Activated naive CD4-positive, alpha-beta T cell treated with anti-CD3 and anti-CD28 coated beads, Interleukin-2, amount 50 U/mL, for 72 hours (primary cell): ENCODE results near the gene C10orf95. TPM values are rescaled to one million over a fixed set of nuclear protein-coding genes. Genes with fewer than 3 reads are reported as not detected.
"Not testable (repeated sequence)": the region's sequence is repeated elsewhere in the genome, so short reads cannot be mapped to it uniquely, and the experiment has no call there.

Experiments
- ATAC-seq, 2 donors: fragments of 150-1000 bp; cut with Tn5 transposase; 2 replicates each; pipeline ENCODE4 v1.10.0; 2021; ENCODE audit warnings: mild to moderate bottlenecking in 2 of 2, moderate library complexity in 2 of 2
- DNase-seq, 2 donors: peaks; one replicate each; pipeline ENCODE4 v3.0.0; 2021 to 2022; ENCODE audit warnings: low spot score in 2 of 2
- H3K27ac Mint-ChIP-seq, 2 donors: one replicate each; pipeline ENCODE4 v1.8.0; 2022; ENCODE audit warnings: mild to moderate bottlenecking in 2 of 2, mixed read lengths in 2 of 2
- H3K36me3 Mint-ChIP-seq, 2 donors: one replicate each; pipeline ENCODE4 v1.8.0; 2022; ENCODE audit warnings: mixed read lengths in 2 of 2
- H3K9me3 Mint-ChIP-seq, 2 donors: one replicate each; pipeline ENCODE4 v1.8.0; 2022; ENCODE audit warnings: mixed read lengths in 2 of 2
- total RNA-seq, 2 donors: library from RNA; stranded (reverse); gene quantifications; one replicate each; pipeline ENCODE4 v1.2.3, GENCODE V29; 2022

The C10orf95 gene
- total RNA-seq, 2 donors from 2014 or later = 0.30 TPM; not detected in 1

GRCh38 chr10:102470579-102471546, 19.5 kb upstream of the C10orf95 start:
- ATAC-seq (no peak), DNase-seq (no peak)
- peaks cover 0 to 6% of the 10 kb centered on the region in 2 donors for H3K36me3 Mint-ChIP-seq
- no peak overlapping the region for H3K27ac Mint-ChIP-seq
- H3K9me3 Mint-ChIP-seq = no peaks in the 10 kb centered on the region

GRCh38 chr10:102468683-102469082, 17.3 kb upstream of the C10orf95 start:
- Mint-ChIP-seq H3K27ac (no peak overlapping the region), H3K9me3 (no peaks in the 10 kb centered on the region), H3K36me3 (no peaks in the 10 kb centered on the region)
- DNase-seq (no peak), ATAC-seq (no peak)

GRCh38 chr10:102467971-102468438, 16.7 kb upstream of the C10orf95 start:
- DNase-seq = no peak
- Mint-ChIP-seq H3K9me3 (no peaks in the 10 kb centered on the region), H3K36me3 (no peaks in the 10 kb centered on the region), H3K27ac (no peak overlapping the region)
- ATAC-seq = no peak

- no peaks in the 10 kb centered on the region for H3K36me3 Mint-ChIP-seq
- ATAC-seq (no peak), DNase-seq (no peak)
- H3K9me3 Mint-ChIP-seq = no peaks in the 10 kb centered on the region
- H3K27ac Mint-ChIP-seq = no peak overlapping the region
Measured at GRCh38 chr10:102467318-102467717, 16.0 kb upstream of the C10orf95 start.

- no peak overlapping the region for H3K27ac Mint-ChIP-seq
- peaks cover 0 to 8% of the 10 kb centered on the region in 2 donors for H3K36me3 Mint-ChIP-seq
- no peaks in the 10 kb centered on the region for H3K9me3 Mint-ChIP-seq
- DNase-seq = no peak
- no peak for ATAC-seq
Measured at GRCh38 chr10:102465466-102465865, 14.1 kb upstream of the C10orf95 start.

GRCh38 chr10:102463983-102464382, 12.6 kb upstream of the C10orf95 start:
- H3K36me3 Mint-ChIP-seq = peaks cover 0 to 8% of the 10 kb centered on the region in 2 donors
- DNase-seq (no peak), ATAC-seq (no peak)
- no peaks in the 10 kb centered on the region for H3K9me3 Mint-ChIP-seq
- no peak overlapping the region for H3K27ac Mint-ChIP-seq

- DNase-seq = no peak
- H3K9me3 Mint-ChIP-seq = no peaks in the 10 kb centered on the region
- H3K36me3 Mint-ChIP-seq = peaks cover 2 to 8% of the 10 kb centered on the region in 2 donors
- ATAC-seq = no peak
- H3K27ac Mint-ChIP-seq = no peak overlapping the region
Measured at GRCh38 chr10:102462512-102463054, 11.2 kb upstream of the C10orf95 start.

- Mint-ChIP-seq H3K36me3 (peaks cover 6 to 8% of the 10 kb centered on the region in 2 donors), H3K9me3 (no peaks in the 10 kb centered on the region), H3K27ac (peak overlapping the region; percentile 83 to 96)
- ATAC-seq (peak; percentile 97 to 98), DNase-seq (peak; percentile 95 to 96)
Measured at GRCh38 chr10:102461187-102462054, 10.1 kb upstream of the C10orf95 start.

- H3K36me3 Mint-ChIP-seq = peaks cover 6 to 8% of the 10 kb centered on the region in 2 donors
- H3K27ac Mint-ChIP-seq = peak overlapping the region; percentile 83
- DNase-seq (no peak), ATAC-seq (peak; percentile 47 to 62)
- H3K9me3 Mint-ChIP-seq = no peaks in the 10 kb centered on the region
Measured at GRCh38 chr10:102460836-102461186, 9.5 kb upstream of the C10orf95 start.

- Mint-ChIP-seq H3K9me3 (no peaks in the 10 kb centered on the region), H3K36me3 (peaks cover 8 to 13% of the 10 kb centered on the region in 2 donors), H3K27ac (no peak overlapping the region)
- DNase-seq (no peak), ATAC-seq (no peak)
Measured at GRCh38 chr10:102458656-102459055, 7.3 kb upstream of the C10orf95 start.

- peaks cover 14 to 20% of the 10 kb centered on the region in 2 donors for H3K36me3 Mint-ChIP-seq
- no peaks in the 10 kb centered on the region for H3K9me3 Mint-ChIP-seq
- H3K27ac Mint-ChIP-seq = no peak overlapping the region
- ATAC-seq (no peak), DNase-seq (no peak)
Measured at GRCh38 chr10:102457591-102458150, 6.3 kb upstream of the C10orf95 start.

- Mint-ChIP-seq H3K27ac (no peak overlapping the region), H3K9me3 (no peaks in the 10 kb centered on the region), H3K36me3 (peaks cover 17 to 23% of the 10 kb centered on the region in 2 donors)
- DNase-seq (no peak), ATAC-seq (no peak)
Measured at GRCh38 chr10:102455893-102456471, 4.6 kb upstream of the C10orf95 start.

- Mint-ChIP-seq H3K36me3 (peaks cover 21 to 23% of the 10 kb centered on the region in 2 donors), H3K27ac (peak overlapping the region in 1 of 2 donors; percentile 46)
- ATAC-seq, H3K9me3 Mint-ChIP-seq, DNase-seq: not testable (repeated sequence)
Measured at GRCh38 chr10:102454662-102455487, 3.5 kb upstream of the C10orf95 start.

GRCh38 chr10:102453502-102453901, 2.2 kb upstream of the C10orf95 start:
- peak overlapping the region; percentile 50 to 86 for H3K27ac Mint-ChIP-seq

GRCh38 chr10:102452672-102453340, 1.5 kb upstream of the C10orf95 start:
- ATAC-seq (peak; percentile 71 to 82), DNase-seq (peak; percentile 68 to 90)
- Mint-ChIP-seq H3K9me3 (no peaks in the 10 kb centered on the region), H3K27ac (peak overlapping the region; percentile 86 to 92), H3K36me3 (peaks cover 22 to 23% of the 10 kb centered on the region in 2 donors)

More at GRCh38 chr10:102453502-102453901, 2.2 kb upstream of the C10orf95 start:
- ATAC-seq (no peak), DNase-seq (no peak)
- H3K36me3 Mint-ChIP-seq = peaks cover 22 to 23% of the 10 kb centered on the region in 2 donors
- H3K9me3 Mint-ChIP-seq = no peaks in the 10 kb centered on the region
